GM18520 (cell line): ENCODE measurements around the gene OXSR1.
"Not testable (repeated sequence)": the region's sequence is repeated elsewhere in the genome, so short reads cannot be mapped to it uniquely, and the experiment has no call there.

Experiments
- ATAC-seq: cut with Tn5 transposase; IDR thresholded peaks from one replicate; pipeline ENCODE4 v1.9.1; 2021; ENCODE audit not compliant: unreplicated experiment

The OXSR1 gene

GRCh38 chr3:38265604-38266307 lies 100.4 kb downstream of the OXSR1 start, which contains the start of gene SLC22A13:
Gene SLC22A13, plus strand, starts transcription at chr3:38265812. Its CDS starts 49 bp downstream, at chr3:38265861.
- no peak for ATAC-seq

- no peak for ATAC-seq
Measured at GRCh38 chr3:38266810-38267209, 101.5 kb downstream of the OXSR1 start.

- ATAC-seq: no peak
Measured at GRCh38 chr3:38267662-38268061, 102.3 kb downstream of the OXSR1 start.

GRCh38 chr3:38268087-38268486 lies 102.8 kb downstream of the OXSR1 start:
- no peak for ATAC-seq

- ATAC-seq: no peak
Measured at GRCh38 chr3:38268522-38268921, 103.2 kb downstream of the OXSR1 start.

GRCh38 chr3:38270606-38271005 lies 105.3 kb downstream of the OXSR1 start:
- no peak for ATAC-seq

- no peak for ATAC-seq
Measured at GRCh38 chr3:38271553-38271952, 106.2 kb downstream of the OXSR1 start.

- no peak for ATAC-seq
Measured at GRCh38 chr3:38274864-38275649, 109.7 kb downstream of the OXSR1 start.

- no peak for ATAC-seq
Measured at GRCh38 chr3:38275658-38276057, 110.3 kb downstream of the OXSR1 start.

GRCh38 chr3:38276081-38276916 lies 111.0 kb downstream of the OXSR1 start:
- no peak for ATAC-seq

GRCh38 chr3:38276917-38277630 lies 111.7 kb downstream of the OXSR1 start:
- ATAC-seq: no peak

- no peak for ATAC-seq
Measured at GRCh38 chr3:38278841-38279240, 113.5 kb downstream of the OXSR1 start.

- ATAC-seq: no peak
Measured at GRCh38 chr3:38281895-38282686, 116.8 kb downstream of the OXSR1 start, which contains the start of gene SLC22A14. Gene SLC22A14, plus strand, starts transcription at chr3:38282294. Its CDS starts 23,733 bp downstream, at chr3:38306027.

- ATAC-seq: no peak
Measured at GRCh38 chr3:38283810-38284755, 118.7 kb downstream of the OXSR1 start.

- ATAC-seq: no peak
Measured at GRCh38 chr3:38284756-38285150, 119.4 kb downstream of the OXSR1 start.

GRCh38 chr3:38289286-38290217 lies 124.2 kb downstream of the OXSR1 start:
- ATAC-seq: not testable (repeated sequence)

- ATAC-seq: not testable (repeated sequence)
Measured at GRCh38 chr3:38297053-38297452, 131.7 kb downstream of the OXSR1 start.

- ATAC-seq: no peak
Measured at GRCh38 chr3:38297537-38297936, 132.2 kb downstream of the OXSR1 start.
